Stimulated activated CD4-positive, alpha-beta T cell treated with anti-CD3 and anti-CD28 coated beads, Interleukin-15, amount 100 ng/mL, for 1 hour (primary cell): Measurements from ENCODE around the gene GPATCH3.
"Not testable (repeated sequence)": the region's sequence is repeated elsewhere in the genome, so short reads cannot be mapped to it uniquely, and the experiment has no call there.

Experiments
- DNase-seq, 2 donors: peaks; one replicate each; pipeline ENCODE4 v3.0.0-alpha.2; 2020; ENCODE audit warnings: low read depth in 1 of 2, low spot score in 1 of 2

The GPATCH3 gene

DNA sequence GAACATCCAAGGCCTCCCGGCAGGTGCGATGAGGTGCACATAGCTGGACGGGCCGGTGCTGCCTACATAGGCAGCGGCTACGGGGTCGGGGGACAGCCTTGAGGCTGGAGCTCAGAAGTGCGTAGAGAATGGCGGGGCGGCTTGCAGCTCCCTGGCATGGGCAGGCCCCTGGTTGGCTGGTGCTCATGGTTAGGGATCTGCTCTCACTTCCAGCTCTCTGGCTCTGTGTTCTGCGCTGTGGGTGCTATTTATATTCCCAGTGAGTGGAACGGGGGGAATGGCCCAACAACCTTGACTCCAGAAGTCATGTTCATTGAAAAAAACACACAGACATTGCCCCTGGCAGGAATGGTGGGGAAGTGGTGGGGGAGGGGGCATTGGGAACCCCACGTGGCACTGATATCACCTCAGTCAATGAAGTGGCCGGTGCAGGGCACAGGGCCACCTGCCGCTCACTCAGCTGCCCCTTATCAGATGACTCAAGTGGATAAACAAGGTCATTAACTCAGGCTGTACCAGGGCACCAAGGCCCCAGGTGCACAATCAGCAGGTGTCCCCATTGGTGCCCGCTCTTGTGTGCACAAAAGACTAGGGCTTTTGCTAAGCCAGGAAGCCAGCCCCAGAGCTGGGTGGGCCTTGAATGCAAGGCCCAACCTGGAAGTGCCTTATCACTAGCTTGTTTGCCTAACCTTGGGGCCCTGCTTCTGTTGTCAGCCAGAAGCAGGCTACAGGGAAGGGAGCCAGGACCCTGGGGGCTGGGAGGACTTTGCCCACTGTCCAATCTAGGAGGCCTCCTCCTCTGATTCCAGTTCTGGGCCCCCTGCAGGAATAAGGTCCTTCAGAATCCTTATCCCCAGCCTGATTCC lies 13.7 kb upstream of the GPATCH3 start, which contains the start of gene NR0B2:
TSS of gene NR0B2 (minus strand) at position 222 of the 866 bp plus-strand sequence. CDS start at position 187, 35 bp downstream.
- no peak for DNase-seq

DNA sequence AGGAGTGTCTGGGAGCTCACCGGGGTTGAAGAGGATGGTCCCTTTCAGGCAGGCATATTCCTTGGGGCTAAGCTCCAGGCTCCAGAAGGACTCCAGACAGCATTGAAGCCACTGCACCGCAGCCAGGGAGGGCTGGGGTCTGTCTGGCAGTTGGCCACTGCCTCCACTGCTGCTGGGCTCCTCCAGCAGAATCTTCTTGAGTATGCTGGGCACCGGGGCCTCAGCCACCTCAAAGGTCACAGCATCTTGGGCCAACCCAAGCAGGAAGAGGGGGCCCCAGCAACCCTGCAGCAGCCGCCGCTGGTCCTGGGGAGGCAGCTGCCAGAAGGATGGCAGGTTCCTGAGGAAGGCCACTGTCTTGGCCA lies 13.1 kb upstream of the GPATCH3 start:
- DNase-seq = no peak

DNA sequence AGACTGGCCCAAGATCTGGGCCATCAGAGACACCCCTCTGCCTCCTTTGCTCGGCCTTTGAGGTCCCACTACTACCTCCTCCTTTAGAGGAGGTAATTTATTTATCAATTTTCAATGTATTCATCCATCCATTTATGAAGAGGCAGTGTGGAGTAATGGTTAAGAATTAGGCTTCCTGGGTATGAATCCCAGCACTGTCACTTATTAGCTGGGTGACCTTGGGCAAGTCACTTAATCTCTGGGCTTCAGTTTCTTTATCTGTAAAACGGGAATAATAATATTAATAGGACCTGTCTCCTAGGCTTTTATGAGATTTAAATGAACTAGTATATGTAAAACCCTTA lies 11.9 kb upstream of the GPATCH3 start:
- no peak for DNase-seq

DNA sequence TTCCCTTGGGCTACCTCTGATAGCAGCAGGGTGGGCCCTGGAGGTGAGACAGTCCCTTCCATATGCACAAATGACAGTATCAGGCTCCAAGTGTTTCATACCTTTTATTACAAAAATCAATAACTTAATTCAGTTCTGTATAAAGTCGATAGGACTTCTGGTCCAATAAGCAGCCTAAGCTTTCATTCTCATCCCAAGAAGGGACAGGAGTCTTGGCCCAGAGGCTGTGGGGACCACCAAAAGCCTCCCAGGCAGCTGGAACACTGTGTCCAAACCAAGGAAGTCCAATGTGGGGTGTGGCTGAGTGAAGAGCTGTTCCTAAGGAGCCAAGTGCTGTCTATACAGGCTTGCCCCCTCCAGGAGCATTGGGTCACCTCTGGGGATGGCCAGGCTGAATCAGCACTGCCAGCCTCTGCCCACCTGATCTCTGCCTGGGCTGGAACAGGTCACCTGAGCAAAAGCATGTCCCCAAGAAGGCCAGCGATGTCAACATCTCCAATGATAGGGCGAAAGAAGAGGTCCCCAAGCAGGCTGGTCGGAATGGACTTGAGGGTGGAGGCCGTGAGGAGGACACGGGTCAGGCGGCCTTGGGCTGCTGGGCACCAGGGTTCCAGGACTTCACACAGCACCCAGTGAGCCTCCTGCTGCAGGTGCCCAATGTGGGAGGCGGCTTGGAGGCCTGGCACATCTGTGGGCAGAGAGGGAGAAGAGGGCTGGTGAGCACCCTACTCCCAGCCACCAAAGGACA lies 11.3 kb upstream of the GPATCH3 start:
- no peak for DNase-seq

DNA sequence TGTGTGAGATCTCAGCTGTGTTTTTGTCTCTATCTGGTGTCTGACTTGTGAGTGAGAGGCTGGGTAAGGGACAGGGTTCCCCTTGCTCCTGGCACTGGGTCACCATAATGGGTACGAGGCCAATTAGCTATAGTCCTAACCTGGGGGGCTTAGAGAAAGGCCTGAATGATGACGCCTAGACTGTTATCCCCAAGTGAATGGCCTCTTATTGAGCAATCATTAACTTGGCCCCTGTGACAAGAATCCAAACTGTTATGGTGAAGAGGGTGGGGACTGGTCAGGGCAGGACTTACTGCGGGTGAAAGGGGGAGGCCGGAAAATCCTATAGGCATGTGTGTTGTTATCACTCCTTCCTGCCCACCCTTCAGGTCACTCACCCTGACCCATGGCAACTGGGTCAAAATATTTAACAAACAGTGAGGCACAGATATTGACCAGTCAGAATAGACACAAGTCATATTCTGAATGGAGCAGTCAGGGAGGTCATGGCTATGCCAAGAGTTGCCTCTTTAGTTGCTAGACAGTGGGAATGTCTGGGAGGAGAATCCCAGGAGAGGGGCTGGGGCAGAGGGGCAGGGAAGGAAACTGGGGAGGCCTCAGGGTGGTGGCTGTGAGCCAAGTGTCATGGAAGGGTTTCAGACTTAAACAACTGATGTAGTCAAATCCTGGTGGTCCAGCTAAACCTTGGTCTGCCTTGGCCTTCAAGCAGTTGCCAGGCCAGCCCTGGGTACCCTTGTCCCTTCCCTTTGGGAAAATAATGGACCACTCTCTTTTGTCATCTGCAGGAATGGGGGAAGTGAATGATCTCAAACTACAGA lies 10.3 kb upstream of the GPATCH3 start:
- DNase-seq = no peak

DNA sequence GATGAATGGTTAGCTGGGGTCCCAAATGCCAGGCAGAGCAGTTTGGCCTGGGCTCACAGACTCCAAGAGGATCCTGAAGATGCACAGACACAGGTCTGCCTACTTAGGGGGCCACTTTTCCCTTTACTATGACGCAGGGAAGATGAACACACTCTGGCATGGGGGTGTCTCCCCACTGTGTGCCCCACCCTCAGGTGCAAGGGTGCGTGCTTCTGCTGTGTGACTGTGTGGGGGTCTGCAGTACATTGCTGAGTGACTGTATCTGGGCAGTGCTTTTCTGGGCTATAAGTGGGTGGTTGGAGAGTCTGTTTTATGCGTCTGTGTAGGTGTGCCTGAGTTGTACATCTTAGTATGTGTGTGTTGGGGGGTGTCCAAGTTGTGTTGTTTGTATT lies 9.7 kb upstream of the GPATCH3 start:
- no peak for DNase-seq

DNA sequence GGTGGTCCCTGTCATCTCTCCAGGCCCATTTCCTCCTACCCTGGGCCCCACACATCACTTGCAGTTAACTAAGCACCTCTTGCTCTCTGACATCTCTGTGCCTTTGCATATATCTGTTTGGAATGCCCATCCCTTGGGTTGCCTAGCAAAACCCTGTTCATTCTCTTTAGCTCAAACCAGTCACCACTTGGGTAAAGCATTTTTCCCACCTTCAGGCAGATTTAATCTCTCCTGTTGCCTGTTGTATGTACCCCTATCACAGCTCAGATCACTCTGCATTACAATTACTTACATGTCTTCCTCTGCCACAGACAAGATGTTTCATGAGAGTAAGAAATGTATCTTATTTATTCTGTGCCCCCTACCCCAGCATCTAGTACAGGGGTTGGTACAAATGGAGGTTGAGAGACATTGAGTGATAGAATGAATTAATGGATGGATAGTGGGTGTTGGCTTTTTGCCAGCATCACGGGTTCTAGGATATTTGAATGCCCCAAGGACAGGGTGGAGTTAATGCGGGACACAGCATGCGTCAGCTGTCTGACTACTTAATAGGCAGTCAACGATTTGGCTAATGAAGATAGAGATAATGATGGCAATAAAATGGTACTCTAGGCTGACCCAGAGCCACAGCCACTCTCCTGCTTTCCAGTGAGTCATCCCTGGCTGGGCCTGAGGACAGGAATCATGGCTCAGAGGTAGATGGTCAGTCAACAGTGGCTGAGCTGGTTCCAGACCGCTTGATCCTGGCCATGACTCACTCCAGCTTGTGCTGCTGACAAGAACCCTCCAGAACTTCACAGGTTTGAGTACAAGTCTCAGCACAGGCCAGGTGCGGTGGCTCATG lies 7.0 kb upstream of the GPATCH3 start:
- DNase-seq = no peak

DNA sequence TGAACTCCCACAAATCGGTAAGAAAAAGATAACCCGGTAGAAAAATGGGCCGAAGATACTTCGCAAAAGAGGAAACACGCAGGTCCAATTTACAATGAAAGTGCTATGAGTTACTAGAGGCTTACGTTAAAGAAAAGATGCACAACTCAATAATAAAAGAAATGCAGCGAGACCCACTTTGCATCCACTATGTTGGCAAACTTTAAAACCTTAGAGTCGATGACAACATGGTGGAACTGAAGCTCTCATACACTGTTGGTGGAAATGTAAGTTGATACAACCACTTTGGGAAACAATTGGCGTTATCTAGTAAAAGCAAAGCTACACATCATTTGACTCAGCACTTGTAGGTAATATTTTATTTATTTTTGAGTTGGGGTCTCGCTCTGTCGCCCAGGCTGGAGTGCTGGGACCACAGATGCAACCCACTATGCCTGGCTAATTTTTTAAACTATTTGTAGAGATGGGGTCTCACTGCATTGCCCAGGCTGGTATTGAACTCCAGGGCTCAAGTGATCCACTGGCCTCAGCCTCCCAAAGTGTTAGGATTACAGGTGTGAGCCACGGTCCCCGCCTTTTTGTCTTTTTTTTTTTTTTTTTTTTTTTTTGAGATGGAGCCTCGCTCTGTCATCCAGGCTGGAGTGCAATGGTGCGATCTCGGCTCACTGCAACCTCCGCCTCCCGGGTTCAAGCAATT lies 696 bp upstream of the GPATCH3 start:
- DNase-seq = no peak

DNA sequence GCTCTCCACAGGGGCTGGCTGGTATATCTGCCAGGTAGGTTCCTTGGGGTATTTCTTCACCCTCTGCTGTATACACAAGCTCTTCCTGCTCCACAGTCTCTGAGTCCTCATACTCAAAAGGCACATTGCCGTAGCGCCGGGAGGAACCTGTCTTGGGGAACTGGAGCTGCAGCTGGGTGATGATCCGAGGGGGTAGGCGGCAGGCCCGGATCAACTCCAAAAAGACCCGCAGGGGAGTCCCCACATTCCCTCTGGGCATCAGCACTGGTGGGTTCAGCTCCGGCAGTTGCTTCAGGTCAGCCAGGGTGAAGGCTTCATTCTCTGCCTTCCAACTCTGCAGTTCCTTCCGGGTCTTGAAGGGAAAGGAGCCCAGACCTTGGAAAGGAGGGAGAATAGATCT lies 2.9 kb downstream of the GPATCH3 start:
- no peak for DNase-seq

DNA sequence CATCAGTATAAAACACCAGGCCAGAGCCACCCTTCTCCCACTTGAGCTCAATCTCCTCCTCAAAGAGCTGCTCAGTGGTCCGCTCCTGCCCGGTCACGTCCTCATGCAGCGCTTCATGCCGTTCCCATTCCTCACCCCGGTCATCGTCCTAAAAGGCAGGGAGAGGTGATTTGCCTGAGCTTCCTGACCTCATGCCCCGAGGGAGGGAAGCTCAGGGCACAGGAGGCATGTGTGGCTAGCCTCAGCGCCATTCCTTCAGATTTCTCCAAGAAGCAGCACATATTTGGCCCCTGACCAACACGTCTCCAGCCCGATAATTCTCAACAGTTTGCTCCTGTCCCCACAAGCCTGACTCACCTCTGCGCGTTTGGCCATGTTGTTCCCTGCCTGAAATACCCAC lies 6.0 kb downstream of the GPATCH3 start:
- DNase-seq = no peak

DNA sequence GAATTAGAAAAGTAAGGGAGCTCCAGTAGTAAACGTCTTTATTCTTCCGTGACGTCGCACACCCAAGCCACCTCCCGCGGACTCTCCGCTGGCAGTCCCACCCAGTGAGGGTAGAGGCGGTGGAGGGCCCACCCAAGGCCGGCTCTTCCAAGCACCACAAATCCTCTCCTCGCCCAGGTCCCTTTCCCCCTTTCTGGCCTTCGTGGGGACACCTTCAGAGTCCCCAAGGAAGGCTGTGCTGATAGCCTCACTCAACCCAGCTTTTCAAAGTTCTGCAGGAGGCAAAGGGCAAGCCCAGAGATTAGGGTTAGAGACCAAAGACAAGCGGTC lies 9.8 kb downstream of the GPATCH3 start:
- DNase-seq = no peak

DNA sequence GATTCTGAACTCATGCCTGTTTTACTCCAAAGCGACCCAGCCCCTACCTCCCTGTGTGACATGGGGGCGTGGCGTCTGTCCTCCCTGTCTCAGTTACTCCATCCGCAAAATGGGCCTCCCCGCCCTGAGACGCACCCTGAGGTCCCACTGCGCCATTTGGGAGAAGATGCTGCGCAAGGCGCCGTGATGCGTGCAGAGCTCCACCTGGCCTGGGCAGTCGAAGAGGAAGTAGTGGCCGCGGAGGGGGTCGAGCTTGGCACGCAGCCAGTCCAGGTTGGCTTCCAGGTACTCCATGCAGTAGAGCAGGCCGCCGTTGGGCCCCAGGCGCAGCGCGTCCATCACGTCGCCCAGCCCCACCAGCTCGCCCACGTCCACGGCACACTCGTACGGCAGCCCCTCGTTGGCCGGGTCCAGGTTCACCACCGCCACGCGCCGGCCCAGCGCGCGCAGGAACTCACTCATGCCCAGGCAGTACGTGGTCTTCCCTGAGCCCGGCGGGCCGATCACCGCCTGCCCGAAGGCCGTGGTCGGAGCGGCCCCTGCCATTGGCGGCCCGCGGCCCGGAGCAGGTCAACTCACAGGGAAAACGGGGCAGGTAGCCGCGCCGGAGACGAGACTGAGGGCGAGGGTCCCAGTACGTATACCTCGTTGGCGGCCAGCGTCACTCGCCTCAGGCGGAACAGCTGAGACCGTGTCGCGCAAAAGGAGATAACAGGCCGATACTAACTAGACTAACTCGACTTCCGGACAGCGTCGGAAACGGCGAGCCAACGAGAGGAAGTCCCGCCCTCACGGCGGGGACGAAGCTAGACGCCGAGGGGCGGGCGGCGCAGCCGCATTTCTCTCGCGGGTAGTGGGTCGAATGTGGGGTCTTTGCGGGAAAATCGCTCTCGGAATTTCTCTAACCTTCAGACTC lies 10.5 kb downstream of the GPATCH3 start, which contains the start of gene GPN2:
TSS of gene GPN2 (minus strand) at position 733 of the 916 bp plus-strand sequence. CDS start at position 546, 187 bp downstream.
- DNase-seq = peak; percentile 51 to 66

DNA sequence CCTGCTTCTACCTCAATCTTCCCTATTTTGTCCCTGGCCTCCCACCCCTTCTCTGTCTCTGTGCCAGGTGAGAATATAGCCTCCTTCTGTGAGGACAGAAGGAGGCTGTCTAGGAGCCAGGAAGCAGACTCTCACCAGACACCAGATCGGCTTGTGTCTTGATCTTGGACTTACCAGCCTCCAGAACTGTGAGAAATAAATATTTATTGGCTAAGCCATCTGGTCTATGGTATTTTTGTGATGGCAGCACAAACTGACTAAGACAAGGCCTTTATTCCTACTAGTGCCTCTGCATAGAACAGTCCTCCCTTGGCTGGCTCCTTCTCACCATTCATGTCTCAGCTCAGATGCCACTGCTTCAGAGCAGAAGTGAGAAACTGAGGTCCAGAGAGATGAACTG lies 12.0 kb downstream of the GPATCH3 start:
- no peak for DNase-seq

DNA sequence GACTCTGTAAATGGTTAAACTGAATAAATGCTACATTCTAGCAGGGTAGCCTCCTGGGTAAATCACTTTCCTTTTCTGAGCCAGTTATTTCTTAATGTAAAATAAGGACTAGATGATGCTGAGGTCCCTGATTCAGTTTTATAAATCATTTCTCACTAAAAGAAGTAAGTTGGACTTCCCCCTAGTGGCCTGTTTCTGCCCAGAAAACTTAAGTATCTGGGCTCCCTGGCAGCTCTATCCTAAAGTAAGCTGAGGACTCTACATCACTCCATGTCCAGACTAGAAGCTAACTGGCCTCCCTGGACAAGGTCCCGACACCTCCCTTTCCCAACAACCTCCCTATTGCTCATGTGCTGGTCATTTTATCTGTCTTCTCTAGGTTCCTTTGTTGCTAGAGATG lies 13.1 kb downstream of the GPATCH3 start:
- no peak for DNase-seq

DNA sequence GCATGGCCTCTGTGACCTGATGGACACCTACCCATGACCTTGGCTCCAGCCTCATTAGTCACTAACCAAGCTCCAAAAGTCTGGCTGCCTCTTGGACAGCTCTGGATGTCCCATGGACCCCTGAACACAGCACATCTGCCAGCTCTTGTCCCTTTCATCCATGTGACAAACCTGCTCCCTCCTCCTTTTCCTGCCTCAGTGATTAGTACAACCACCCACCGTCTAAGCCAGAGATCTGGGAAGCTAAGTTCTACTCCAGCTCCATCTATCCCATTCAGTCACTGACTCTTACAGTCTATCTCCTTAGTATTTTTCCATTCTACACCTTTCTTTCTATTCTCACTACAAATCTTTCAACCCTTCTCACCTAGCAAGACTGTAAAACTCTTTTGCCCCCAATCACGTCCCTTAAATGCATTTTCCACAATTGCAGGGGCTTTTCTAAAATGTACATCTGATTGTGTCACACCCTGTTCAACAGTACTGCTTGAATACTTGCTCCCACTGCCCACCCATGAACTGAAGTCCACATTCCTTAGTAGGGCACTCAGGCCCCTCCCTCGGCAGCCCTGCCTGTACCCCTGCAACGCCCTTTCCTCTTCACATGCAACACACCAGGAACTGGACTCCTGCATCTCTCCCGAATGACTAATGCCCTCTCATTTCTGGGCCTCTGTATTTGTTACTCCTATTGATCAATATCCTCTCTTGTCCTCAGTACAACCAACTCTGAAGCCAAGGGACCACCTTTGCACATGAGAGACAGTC lies 17.4 kb downstream of the GPATCH3 start:
- no peak for DNase-seq

DNA sequence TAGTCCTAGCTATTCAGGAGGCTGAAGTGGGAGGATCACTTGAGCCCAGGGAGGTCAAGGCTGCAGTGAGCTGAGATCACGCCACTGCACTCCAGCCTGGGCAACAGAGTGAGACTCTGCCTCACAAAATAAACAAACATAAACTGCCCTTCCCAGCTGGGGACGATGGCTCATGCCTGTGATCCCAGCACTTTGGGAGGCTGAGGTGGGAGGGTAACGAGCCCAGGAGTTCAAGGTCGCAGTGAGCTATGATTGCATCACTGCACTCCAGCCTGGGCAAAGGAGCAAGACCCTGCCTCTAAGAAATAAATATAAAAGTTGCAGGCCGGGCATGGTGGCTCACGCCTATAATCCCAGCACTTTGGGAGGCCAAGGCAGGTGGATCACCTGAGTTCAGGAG lies 18.7 kb downstream of the GPATCH3 start:
- DNase-seq = not testable (repeated sequence)

DNA sequence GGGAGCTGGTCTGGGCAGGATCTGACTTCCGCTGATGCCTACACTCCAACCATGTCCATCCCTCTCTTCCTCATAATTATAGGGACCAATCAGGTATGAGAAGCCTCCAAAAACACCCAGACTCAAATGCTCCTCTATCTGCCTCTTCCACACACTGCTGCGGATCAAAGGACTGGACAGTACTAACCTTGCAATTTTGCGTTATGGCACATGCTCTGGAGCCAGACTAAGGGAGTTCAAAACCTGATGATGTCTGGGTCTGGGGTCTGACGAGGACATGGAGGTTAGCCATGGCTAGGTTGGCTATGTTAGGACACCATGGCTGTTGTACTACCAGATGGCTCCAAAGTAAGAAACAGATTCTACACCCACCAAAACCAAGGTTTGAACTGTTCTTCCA lies 20.5 kb downstream of the GPATCH3 start:
- no peak for DNase-seq

DNA sequence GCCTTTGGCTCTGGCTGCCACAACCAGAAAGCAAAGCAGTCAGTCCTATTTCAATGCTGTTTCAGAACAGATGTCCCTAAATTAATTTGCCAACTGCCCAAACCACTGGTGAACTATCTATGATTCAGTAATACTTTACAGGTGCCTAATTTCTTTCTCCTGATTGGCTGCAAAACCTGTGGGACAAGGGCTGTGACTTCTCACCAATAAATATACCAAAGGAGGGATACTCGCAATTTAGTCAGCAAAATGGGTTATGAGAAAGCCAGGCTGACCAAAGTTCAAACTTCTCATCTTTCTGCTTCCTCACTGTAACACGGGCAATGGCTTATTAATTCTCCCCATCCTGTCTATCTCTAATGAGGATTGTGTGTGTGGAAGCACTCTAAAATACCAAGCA lies 22.9 kb downstream of the GPATCH3 start:
- DNase-seq = no peak
